ENCODE data around the gene AP4E1.

DNA sequence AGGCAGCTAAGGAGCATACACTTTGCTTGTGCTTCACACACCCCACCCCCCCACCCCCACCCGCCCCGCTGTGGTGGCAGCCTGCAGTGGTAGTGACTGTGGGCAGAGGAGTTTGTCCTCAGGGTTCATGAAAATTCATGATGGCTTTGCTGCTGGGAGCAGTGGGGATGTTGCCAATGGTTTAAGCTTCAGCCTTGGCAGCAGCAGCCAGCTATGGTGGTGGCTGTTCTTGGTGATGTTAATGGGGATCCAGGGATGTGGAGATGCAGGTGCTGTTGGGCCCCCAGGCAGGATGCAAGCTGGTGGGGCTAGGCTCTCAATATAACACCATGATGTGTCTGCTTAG lies 130.5 kb downstream of the AP4E1 start:
- TF ChIP-seq, protein P1, sequence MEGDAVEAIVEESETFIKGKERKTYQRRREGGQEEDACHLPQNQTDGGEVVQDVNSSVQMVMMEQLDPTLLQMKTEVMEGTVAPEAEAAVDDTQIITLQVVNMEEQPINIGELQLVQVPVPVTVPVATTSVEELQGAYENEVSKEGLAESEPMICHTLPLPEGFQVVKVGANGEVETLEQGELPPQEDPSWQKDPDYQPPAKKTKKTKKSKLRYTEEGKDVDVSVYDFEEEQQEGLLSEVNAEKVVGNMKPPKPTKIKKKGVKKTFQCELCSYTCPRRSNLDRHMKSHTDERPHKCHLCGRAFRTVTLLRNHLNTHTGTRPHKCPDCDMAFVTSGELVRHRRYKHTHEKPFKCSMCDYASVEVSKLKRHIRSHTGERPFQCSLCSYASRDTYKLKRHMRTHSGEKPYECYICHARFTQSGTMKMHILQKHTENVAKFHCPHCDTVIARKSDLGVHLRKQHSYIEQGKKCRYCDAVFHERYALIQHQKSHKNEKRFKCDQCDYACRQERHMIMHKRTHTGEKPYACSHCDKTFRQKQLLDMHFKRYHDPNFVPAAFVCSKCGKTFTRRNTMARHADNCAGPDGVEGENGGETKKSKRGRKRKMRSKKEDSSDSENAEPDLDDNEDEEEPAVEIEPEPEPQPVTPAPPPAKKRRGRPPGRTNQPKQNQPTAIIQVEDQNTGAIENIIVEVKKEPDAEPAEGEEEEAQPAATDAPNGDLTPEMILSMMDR (IDR thresholded peaks at IDR 0.05) = no peak
- no peak for TF ChIP-seq POLR2A (IDR thresholded peaks at IDR 0.05)
- TF ChIP-seq EP300 (IDR thresholded peaks at IDR 0.05) = no peak

Data from tibial nerve (tissue), 4 donors.